ENCODE measurements around the gene NOTCH1.
A peak's percentile ranks its signal among the peaks of the same experiment; 100 is the strongest.

Gene NOTCH1

DNA sequence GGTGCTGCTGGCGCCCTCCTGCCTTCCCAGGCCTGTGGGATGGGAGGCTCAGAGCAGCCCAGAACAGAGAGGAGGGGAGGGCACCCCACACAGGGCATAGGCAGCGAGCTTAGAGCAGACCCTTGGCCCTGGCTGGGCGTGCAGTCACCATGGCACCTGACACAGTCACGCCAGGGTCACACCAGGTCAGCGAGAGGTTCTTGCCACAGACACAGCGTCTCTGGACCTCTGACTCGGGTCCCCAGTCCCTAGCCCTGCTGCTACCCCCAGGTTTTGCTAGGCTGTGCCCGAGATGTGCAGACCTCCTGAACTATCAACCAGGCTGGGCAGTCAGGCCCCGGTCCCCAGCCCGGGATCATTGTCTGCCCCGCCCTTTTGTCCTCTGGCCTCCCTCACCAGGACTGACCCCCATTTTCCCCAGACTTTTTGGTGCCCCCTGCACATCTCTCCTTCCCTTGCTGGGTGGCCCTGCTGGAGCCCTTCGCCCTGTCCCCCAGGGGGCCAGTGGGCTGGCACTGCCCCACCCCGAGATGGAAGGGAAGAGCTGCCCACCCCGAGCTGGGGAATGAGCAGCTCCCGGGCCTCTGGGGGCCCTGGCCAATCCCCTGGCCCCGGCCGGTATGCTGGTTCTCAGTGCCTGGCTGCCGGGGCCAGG lies 24.5 kb upstream of the NOTCH1 start:
- no peak for DNase-seq (ENCODE audit: low spot score)
- TF ChIP-seq, protein P1, sequence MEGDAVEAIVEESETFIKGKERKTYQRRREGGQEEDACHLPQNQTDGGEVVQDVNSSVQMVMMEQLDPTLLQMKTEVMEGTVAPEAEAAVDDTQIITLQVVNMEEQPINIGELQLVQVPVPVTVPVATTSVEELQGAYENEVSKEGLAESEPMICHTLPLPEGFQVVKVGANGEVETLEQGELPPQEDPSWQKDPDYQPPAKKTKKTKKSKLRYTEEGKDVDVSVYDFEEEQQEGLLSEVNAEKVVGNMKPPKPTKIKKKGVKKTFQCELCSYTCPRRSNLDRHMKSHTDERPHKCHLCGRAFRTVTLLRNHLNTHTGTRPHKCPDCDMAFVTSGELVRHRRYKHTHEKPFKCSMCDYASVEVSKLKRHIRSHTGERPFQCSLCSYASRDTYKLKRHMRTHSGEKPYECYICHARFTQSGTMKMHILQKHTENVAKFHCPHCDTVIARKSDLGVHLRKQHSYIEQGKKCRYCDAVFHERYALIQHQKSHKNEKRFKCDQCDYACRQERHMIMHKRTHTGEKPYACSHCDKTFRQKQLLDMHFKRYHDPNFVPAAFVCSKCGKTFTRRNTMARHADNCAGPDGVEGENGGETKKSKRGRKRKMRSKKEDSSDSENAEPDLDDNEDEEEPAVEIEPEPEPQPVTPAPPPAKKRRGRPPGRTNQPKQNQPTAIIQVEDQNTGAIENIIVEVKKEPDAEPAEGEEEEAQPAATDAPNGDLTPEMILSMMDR (IDR thresholded peaks at IDR 0.05; ENCODE audit: extremely low read depth, missing control alignments): no peak

GRCh38 chr9:136569526-136570148 lies 23.8 kb upstream of the NOTCH1 start:
- no peak for DNase-seq (ENCODE audit: low spot score)
- TF ChIP-seq, protein P1 (IDR thresholded peaks at IDR 0.05; ENCODE audit: extremely low read depth, missing control alignments): no peak

DNA sequence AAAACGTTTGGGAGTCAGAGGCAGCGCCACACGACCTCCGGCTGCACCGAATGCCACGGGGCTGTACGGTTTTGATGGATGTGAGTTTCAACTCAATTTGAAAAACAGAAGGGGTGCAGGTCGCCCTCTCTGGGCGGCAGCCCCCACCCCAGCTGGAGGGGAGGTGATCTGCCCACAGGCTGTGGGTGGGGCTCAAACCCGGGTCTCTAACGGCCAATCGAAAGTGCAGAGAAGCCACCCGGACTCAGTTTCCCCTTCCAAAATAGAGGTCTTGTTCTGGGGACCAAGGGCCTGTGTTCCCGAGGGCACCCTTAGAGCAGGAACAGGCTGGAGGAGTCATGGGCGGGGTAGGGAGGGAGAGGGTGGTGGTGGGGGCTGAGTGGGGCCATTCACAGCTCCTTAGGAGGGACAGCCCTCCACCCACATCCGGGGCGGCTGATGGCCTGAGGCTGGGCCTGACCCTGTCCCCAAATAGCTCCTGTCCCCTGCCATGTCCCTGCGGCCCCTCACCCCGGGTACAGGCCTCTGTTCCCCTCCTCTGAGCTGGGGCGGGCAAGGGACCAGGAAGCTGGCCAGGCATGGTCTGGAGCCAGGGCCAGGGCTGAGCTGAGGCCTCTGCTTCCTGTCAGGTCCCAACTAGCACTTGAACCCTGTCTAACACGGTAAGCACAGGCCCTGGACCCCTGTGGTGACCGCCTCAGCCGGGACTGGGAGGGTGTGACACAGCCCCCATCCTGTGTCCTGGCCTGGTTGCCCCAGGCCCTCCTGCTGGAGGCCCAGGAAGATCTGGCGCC lies 22.6 kb upstream of the NOTCH1 start:
- TF ChIP-seq, protein P1 (IDR thresholded peaks at IDR 0.05; ENCODE audit: extremely low read depth, missing control alignments): no peak
- DNase-seq (ENCODE audit: low spot score): no peak

DNA sequence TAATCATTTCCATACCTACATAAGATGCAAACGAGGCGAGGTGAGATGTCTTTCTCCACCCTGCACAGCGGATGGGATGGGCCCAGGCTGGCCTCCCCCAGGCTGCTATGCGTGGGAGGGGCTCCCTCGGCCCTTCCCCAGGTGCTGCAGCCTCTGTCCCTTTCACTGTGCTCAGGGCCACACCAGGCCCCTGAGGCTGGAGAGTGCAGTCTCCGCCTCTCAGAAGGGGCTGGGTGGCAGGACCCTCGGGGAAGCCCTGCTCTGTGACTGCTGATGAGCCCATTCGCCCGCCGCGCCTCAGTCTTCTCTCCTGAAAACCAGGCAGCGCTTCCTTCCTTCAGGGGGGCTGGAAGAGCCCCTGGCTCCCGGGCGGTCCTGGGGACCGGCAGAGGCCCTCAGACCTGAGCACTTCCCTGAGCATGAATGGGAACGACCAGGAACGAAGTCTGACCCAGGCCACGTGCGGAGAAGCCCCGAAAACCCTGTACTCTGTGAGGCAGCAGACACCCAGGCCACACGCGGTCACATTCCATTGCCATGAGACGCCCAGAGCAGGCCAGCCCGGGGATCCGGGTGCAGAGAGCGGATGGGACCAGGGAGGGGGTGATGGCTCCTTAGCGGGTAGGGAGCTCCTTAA lies 21.9 kb upstream of the NOTCH1 start:
- DNase-seq (ENCODE audit: low spot score): peak; percentile 59
- TF ChIP-seq, protein P1 (IDR thresholded peaks at IDR 0.05; ENCODE audit: extremely low read depth, missing control alignments): no peak

- DNase-seq (ENCODE audit: low spot score): no peak
- TF ChIP-seq, protein P1 (IDR thresholded peaks at IDR 0.05; ENCODE audit: extremely low read depth, missing control alignments): no peak
Measured at GRCh38 chr9:136566901-136567300, 21.1 kb upstream of the NOTCH1 start.

DNA sequence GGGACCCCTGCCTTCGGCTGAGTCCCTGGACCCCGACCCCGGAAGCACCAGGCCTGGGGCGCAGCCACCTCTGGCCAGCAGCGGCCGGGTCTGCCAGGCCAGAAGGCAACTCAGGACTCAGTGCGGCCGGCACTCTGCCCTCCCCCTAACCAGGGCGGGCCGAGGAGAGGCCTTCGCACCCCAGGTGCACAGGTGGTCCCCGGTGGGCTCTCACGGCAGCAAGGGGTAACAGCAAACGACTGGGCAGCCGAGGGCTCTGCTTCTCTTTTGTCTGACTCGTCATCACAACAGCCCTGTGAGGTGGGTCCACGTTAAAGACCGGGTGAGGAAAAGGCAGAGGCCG lies 20.7 kb upstream of the NOTCH1 start:
- no peak for DNase-seq (ENCODE audit: low spot score)
- TF ChIP-seq, protein P1 (IDR thresholded peaks at IDR 0.05; ENCODE audit: extremely low read depth, missing control alignments): no peak

All from GM20000 (cell line).